Measurements from ENCODE around the gene ARHGEF4. TPM values are rescaled to one million over a fixed set of nuclear protein-coding genes. Genes with fewer than 3 reads are reported as not detected.

Gene ARHGEF4
- total RNA-seq, 1 experiment from 2014 or later: 21.8 TPM

- no peak for TF ChIP-seq AR (CRISPR knock-in tag; IDR thresholded peaks at IDR 0.05)
- no peak for TF ChIP-seq ZNF416 (CRISPR knock-in tag; IDR thresholded peaks at IDR 0.05)
- TF ChIP-seq IRF1 (CRISPR knock-in tag; IDR thresholded peaks at IDR 0.05): no peak
- TF ChIP-seq HMGA2 (CRISPR knock-in tag; IDR thresholded peaks at IDR 0.05): no peak
- no peak for TF ChIP-seq IRF2 (CRISPR knock-in tag; IDR thresholded peaks at IDR 0.05; ENCODE audit: borderline replicate concordance, low read depth)
These were observed 204.9 kb downstream of the ARHGEF4 start (continued) for GRCh38 chr2:131041402-131042147.

GRCh38 chr2:131042148-131042775 is 205.5 kb downstream of the ARHGEF4 start:
- POLR2A ChIA-PET: no interaction called here
- no peak for ATAC-seq
- TF ChIP-seq SOX15 (CRISPR knock-in tag; IDR thresholded peaks at IDR 0.05) (no peak), ETV6 (CRISPR knock-in tag; IDR thresholded peaks at IDR 0.05) (no peak), ARID4B (CRISPR knock-in tag; IDR thresholded peaks at IDR 0.05; ENCODE audit: borderline replicate concordance) (no peak), ZNF423 (CRISPR knock-in tag; IDR thresholded peaks at IDR 0.05) (no peak), AR (CRISPR knock-in tag; IDR thresholded peaks at IDR 0.05) (no peak), NFATC4 (CRISPR knock-in tag; IDR thresholded peaks at IDR 0.05) (no peak), FOXJ3 (CRISPR knock-in tag; IDR thresholded peaks at IDR 0.05; ENCODE audit: borderline replicate concordance) (no peak), ZNF532 (CRISPR knock-in tag; IDR thresholded peaks at IDR 0.05; ENCODE audit: borderline replicate concordance) (no peak), HMGA2 (CRISPR knock-in tag; IDR thresholded peaks at IDR 0.05) (no peak), MXD4 (CRISPR knock-in tag; IDR thresholded peaks at IDR 0.05; ENCODE audit: borderline replicate concordance) (no peak), ZNF512 (CRISPR knock-in tag; IDR thresholded peaks at IDR 0.05; ENCODE audit: borderline replicate concordance) (no peak), E2F4 (CRISPR knock-in tag; IDR thresholded peaks at IDR 0.05; ENCODE audit: borderline replicate concordance, low read depth) (no peak)

More at GRCh38 chr2:131042148-131042775, 205.5 kb downstream of the ARHGEF4 start:
- DNase-seq (ENCODE audit: low spot score): no peak
- Mint-ChIP-seq H3K4me3 (no peak overlapping the region), H3K36me3 (peaks cover 3% of the 10 kb centered on the region), H3K9me3 (no peaks in the 10 kb centered on the region), H3K27ac (no peak overlapping the region), H3K27me3 (ENCODE audit: low read depth) (no peaks in the 10 kb centered on the region), H3K4me1 (peaks cover 9% of the 10 kb centered on the region)
- CTCF ChIA-PET: interaction anchor here (0.5 to 2.2 kb wide), 2 partner anchors 78 to 110 kb away, joined by 5 to 11 read pairs; no protein-coding TSS in a partner anchor
